Esophagus squamous epithelium (tissue), 4 donors: Measurements from ENCODE around the gene EIF3F.

Source experiments
- CTCF ChIP-seq, 6 experiments: fragments of 450-650 bp in 4 of 6; fragments of 200-600 bp in 2 of 6; sonication (generic) in 2 of 6; IDR thresholded peaks; one replicate each; pipeline ENCODE4 v1.5.1; 2016 to 2019; ENCODE audit warnings: antibody characterized with exemption in 6 of 6, mild to moderate bottlenecking in 4 of 6, moderate library complexity in 4 of 6
- POLR2A ChIP-seq, 4 donors: fragments of 450-650 bp; IDR thresholded peaks; one replicate each; pipeline ENCODE4 v1.6.1; 2017; ENCODE audit warnings: antibody characterized with exemption in 4 of 4, mild to moderate bottlenecking in 4 of 4, moderate library complexity in 3 of 4

- TF ChIP-seq POLR2A (IDR thresholded peaks at IDR 0.05) (no peak), CTCF (IDR thresholded peaks at IDR 0.05) (no peak)
These were observed 19.3 kb upstream of the EIF3F start for GRCh38 chr11:7967826-7968225.
